ENCODE data around the gene APBA1. TPM values are rescaled to one million over a fixed set of nuclear protein-coding genes. Genes with fewer than 3 reads are reported as not detected.

APBA1 gene
- total and polyA plus RNA-seq, 2 of the 4 experiments (the other 2 are of a cell fraction): 3.8 to 5.1 TPM

DNA sequence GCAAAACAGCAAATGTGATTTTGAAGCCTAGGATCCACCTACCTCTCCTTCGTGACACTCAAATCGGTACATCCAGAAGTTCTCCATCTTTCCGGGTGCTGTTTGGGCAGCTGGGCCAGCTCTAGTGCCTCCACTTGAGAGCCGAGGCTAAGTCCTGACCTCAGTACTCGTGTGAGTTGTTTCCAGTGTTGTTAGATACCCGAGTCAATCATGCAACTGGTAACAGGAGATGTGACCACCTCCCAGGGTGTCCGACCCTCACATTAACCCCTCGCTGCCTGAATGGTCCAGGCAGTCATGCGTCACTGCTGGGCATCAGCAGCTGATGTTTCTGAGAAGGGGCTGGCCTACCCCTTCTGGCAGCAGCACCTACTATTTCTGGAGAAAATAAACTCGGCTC lies 176.9 kb downstream of the APBA1 start:
- H3K4me2 ChIP-seq (ENCODE audit: low read depth, low read length): no peak overlapping the region
- H3K18ac ChIP-seq (ENCODE audit: low read depth, low read length): no peak overlapping the region
- H3K4me1 ChIP-seq (ENCODE audit: control insufficient read depth, insufficient read depth, low read length): no peaks in the 10 kb centered on the region
- no peak overlapping the region for H3K23ac ChIP-seq (ENCODE audit: low read depth, low read length)
- H3K27ac ChIP-seq (ENCODE audit: insufficient read depth, low read length): no peak overlapping the region
- H2BK5ac ChIP-seq (ENCODE audit: low read depth, low read length, poor library complexity, severe bottlenecking): no peak overlapping the region
- no peaks in the 10 kb centered on the region for H3K9me3 ChIP-seq (ENCODE audit: control insufficient read depth, insufficient read depth, low read length)
- POLR2A ChIA-PET (ENCODE audit: unreplicated experiment): no interaction called here
- H3K56ac ChIP-seq (ENCODE audit: extremely low read depth, insufficient read depth, low read length): no peak overlapping the region
- H3K4ac ChIP-seq (ENCODE audit: low read depth, low read length): no peak overlapping the region
- H3K9me1 ChIP-seq (ENCODE audit: insufficient read depth, low read length): no peaks in the 10 kb centered on the region; the same call in 1 of the 2 replicates
- no peak overlapping the region for H2AK9ac ChIP-seq (replicated peaks; ENCODE audit: low read depth, low read length, poor library complexity)
- H4K91ac ChIP-seq (ENCODE audit: insufficient read depth, low read depth, low read length): no peak overlapping the region
- no peak for DNase-seq
- no peak overlapping the region for H2BK120ac ChIP-seq (ENCODE audit: low read depth, low read length)
- H2BK15ac ChIP-seq (ENCODE audit: low read depth, low read length): no peak overlapping the region
- dilution Hi-C loops (cut with HindIII; ENCODE audit: low sequenced_read_pairs, unreplicated experiment): no loop called here
- intact Hi-C loops (cut with micrococcal nuclease): no loop called here
- no peak overlapping the region for H4K5ac ChIP-seq (ENCODE audit: low read depth, low read length)
- H2BK20ac ChIP-seq (ENCODE audit: low read depth, low read length): no peak overlapping the region
- in situ Hi-C loops (cut with MboI; ENCODE audit: low sequenced_read_pairs): no loop called here
- no peak overlapping the region for H3K9ac ChIP-seq (ENCODE audit: low read depth, low read length)
- no peak overlapping the region for H3K4me3 ChIP-seq (ENCODE audit: insufficient read depth, low read depth, low read length)
- H2AK5ac ChIP-seq (ENCODE audit: low read depth, low read length): no peak overlapping the region
- no peaks in the 10 kb centered on the region for H3K27me3 ChIP-seq (ENCODE audit: control insufficient read depth, insufficient read depth, low read length)
- no peak overlapping the region for H2AFZ ChIP-seq (replicated peaks; ENCODE audit: low read length, poor library complexity)
- CTCF ChIA-PET: no interaction called here
- WGBS, 2 experiments (ENCODE audit: extremely low coverage in 2 of 2, insufficient read length in 1 of 2): 80% methylated on average over 4 of the region's 10 CpGs; no CpG with 5 or more reads in 1 of the 2 experiments
- H4K8ac ChIP-seq (ENCODE audit: low read depth in 2 of 2, low read length in 2 of 2): no peak overlapping the region
- H3K79me1 ChIP-seq (ENCODE audit: low read depth in 1 of 2, low read length in 2 of 2): no peaks in the 10 kb centered on the region
- 0 out of 2 replicates have a peak, but pooled peaks cover 4% of the 10 kb centered on the region for H4K20me1 ChIP-seq (ENCODE audit: insufficient read depth, low read length)
- H3K14ac ChIP-seq (replicated peaks; ENCODE audit: low read depth, low read length): no peak overlapping the region
- ATAC-seq (ENCODE audit: low read depth): no peak
- no peaks in the 10 kb centered on the region for H3K36me3 ChIP-seq (ENCODE audit: control insufficient read depth, insufficient read depth, low read length)
- no peak for TF ChIP-seq SMC3 (IDR thresholded peaks at IDR 0.05; ENCODE audit: low read depth, low read length)
- TF ChIP-seq RFX5 (IDR thresholded peaks at IDR 0.05; ENCODE audit: low read depth, low read length): no peak
- no peak for TF ChIP-seq NFE2L2 (IDR thresholded peaks at IDR 0.05; ENCODE audit: low read depth, low read length)
- TF ChIP-seq RCOR1 (IDR thresholded peaks at IDR 0.05; ENCODE audit: insufficient replicate concordance, low read length): no peak
- no peak for TF ChIP-seq MAZ (IDR thresholded peaks at IDR 0.05; ENCODE audit: borderline replicate concordance, low read depth, low read length)
- TF ChIP-seq, protein P1, sequence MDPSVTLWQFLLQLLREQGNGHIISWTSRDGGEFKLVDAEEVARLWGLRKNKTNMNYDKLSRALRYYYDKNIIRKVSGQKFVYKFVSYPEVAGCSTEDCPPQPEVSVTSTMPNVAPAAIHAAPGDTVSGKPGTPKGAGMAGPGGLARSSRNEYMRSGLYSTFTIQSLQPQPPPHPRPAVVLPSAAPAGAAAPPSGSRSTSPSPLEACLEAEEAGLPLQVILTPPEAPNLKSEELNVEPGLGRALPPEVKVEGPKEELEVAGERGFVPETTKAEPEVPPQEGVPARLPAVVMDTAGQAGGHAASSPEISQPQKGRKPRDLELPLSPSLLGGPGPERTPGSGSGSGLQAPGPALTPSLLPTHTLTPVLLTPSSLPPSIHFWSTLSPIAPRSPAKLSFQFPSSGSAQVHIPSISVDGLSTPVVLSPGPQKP (IDR thresholded peaks at IDR 0.05; ENCODE audit: borderline replicate concordance, low read depth, low read length): no peak
- no peak for TF ChIP-seq RAD21 (IDR thresholded peaks at IDR 0.05; ENCODE audit: low read length)
- TF ChIP-seq POLR2A (IDR thresholded peaks at IDR 0.05; ENCODE audit: low read depth, low read length): no peak
- no peak for TF ChIP-seq CTCF (conservative IDR thresholded peaks at IDR 0.05; ENCODE audit: low read depth, low read length)
- BruUV-seq (replicated peaks): no TSS peak

Data from IMR-90 (cell line).